Neuronal stem cell (in vitro differentiated cells): ENCODE results near the gene YBEY.

Experiments
- DNase-seq: peaks from one replicate; pipeline ENCODE4 v3.0.0-alpha.2; 2013; ENCODE audit warnings: low spot score
- H2AFZ ChIP-seq: one replicate; pipeline ENCODE4 v1.6.1; 2013; ENCODE audit warnings: mild to moderate bottlenecking, low read length, inconsistent platforms
- H2AK5ac ChIP-seq: 2 replicates; pipeline ENCODE4 v1.6.1; 2013; ENCODE audit warnings: low read depth, mild to moderate bottlenecking, inconsistent platforms, low read length, moderate library complexity, mixed read lengths
- H2BK120ac ChIP-seq: 2 replicates; pipeline ENCODE4 v1.6.1; 2013; ENCODE audit warnings: low read depth, mild to moderate bottlenecking, inconsistent platforms, low read length, moderate library complexity, mixed read lengths
- H2BK12ac ChIP-seq: one replicate; pipeline ENCODE4 v1.6.1; 2013; ENCODE audit warnings: low read length, inconsistent platforms
- H2BK15ac ChIP-seq: 2 replicates; pipeline ENCODE4 v1.6.1; 2013; ENCODE audit warnings: mild to moderate bottlenecking, low read length, inconsistent platforms, mixed read lengths
- H2BK5ac ChIP-seq: one replicate; pipeline ENCODE4 v1.6.1; 2013; ENCODE audit warnings: inconsistent platforms, mild to moderate bottlenecking, low read length, moderate library complexity
- H3K14ac ChIP-seq: one replicate; pipeline ENCODE4 v1.6.1; 2013; ENCODE audit warnings: low read length, inconsistent platforms
- H3K18ac ChIP-seq: 2 replicates; pipeline ENCODE4 v1.6.1; 2013; ENCODE audit warnings: low read length, inconsistent platforms
- H3K23ac ChIP-seq: 2 replicates; pipeline ENCODE4 v1.6.1; 2013; ENCODE audit warnings: low read depth, mild to moderate bottlenecking, mixed read lengths, low read length, inconsistent platforms; ENCODE audit not compliant: poor library complexity
- H3K27ac ChIP-seq: replicated peaks from 3 replicates; pipeline ENCODE4 v1.5.1; 2013; ENCODE audit warnings: low read length, inconsistent platforms
- H3K27me3 ChIP-seq, 3 experiments: 2 replicates each; pipeline ENCODE4 v1.6.1; 2013; ENCODE audit warnings: low read length in 3 of 3, mild to moderate bottlenecking in 2 of 3, inconsistent platforms in 1 of 3, low read depth in 1 of 3, mixed read lengths in 1 of 3, moderate library complexity in 1 of 3; ENCODE audit not compliant: control insufficient read depth in 3 of 3, insufficient read depth in 3 of 3
- H3K36me3 ChIP-seq, 2 donors: replicated peaks in 1 of 2; 2 replicates each; pipeline ENCODE4 v1.6.1; 2013; ENCODE audit warnings: low read length in 2 of 2; ENCODE audit not compliant: control insufficient read depth in 2 of 2, insufficient read depth in 2 of 2
- H3K4ac ChIP-seq: 2 replicates; pipeline ENCODE4 v1.6.1; 2013; ENCODE audit warnings: inconsistent platforms, mild to moderate bottlenecking, low read length, moderate library complexity
- H3K4me1 ChIP-seq, 2 donors: 1 replicate in 1 of 2; 2 replicates in 1 of 2; pipeline ENCODE4 v1.6.1; 2013; ENCODE audit warnings: low read length in 2 of 2, low read depth in 1 of 2; ENCODE audit not compliant: control insufficient read depth in 2 of 2, insufficient read depth in 1 of 2
- H3K4me2 ChIP-seq: one replicate; pipeline ENCODE4 v1.6.1; 2013; ENCODE audit warnings: mild to moderate bottlenecking, low read length, inconsistent platforms; ENCODE audit not compliant: insufficient read depth, poor library complexity, severe bottlenecking
- H3K4me3 ChIP-seq, 2 donors: 2 replicates each; pipeline ENCODE4 v1.5.1; 2013; ENCODE audit warnings: low read length in 2 of 2, mild to moderate bottlenecking in 2 of 2, inconsistent platforms in 1 of 2, moderate library complexity in 1 of 2
- H3K79me1 ChIP-seq: one replicate; pipeline ENCODE4 v1.6.1; 2013; ENCODE audit warnings: low read depth, mild to moderate bottlenecking, inconsistent platforms, low read length, moderate library complexity
- H3K9ac ChIP-seq: one replicate; pipeline ENCODE4 v1.6.1; 2013; ENCODE audit warnings: mild to moderate bottlenecking, low read depth, low read length, inconsistent platforms; ENCODE audit not compliant: poor library complexity
- H3K9me3 ChIP-seq, 2 donors: replicated peaks in 1 of 2; 2 replicates each; pipeline versions ENCODE3 to v1.6.1; 2013; ENCODE audit warnings: low read length in 2 of 2, mild to moderate bottlenecking in 2 of 2, inconsistent platforms in 1 of 2, low read depth in 1 of 2, mixed read lengths in 1 of 2, moderate library complexity in 1 of 2; ENCODE audit not compliant: control insufficient read depth in 2 of 2, insufficient read depth in 1 of 2
- H4K8ac ChIP-seq: one replicate; pipeline ENCODE4 v1.6.1; 2013; ENCODE audit warnings: low read depth, mild to moderate bottlenecking, inconsistent platforms, low read length, moderate library complexity
- H4K91ac ChIP-seq: one replicate; pipeline ENCODE4 v1.6.1; 2013; ENCODE audit warnings: low read length, low read depth, mild to moderate bottlenecking, inconsistent platforms; ENCODE audit not compliant: poor library complexity
- WGBS, 2 donors: extraction: QIAGEN DNeasy Blood & Tissue Kit; methylation state at CpG; one replicate each; pipeline ENCODE4 v1.1.7; 2013; ENCODE audit warnings: missing lambda C conversion rate in 2 of 2, mixed read lengths in 1 of 2; ENCODE audit not compliant: insufficient read length in 2 of 2, insufficient replicate concordance in 1 of 2; ENCODE audit errors: extremely low coverage in 2 of 2; 5-methylcytosine and 5-hydroxymethylcytosine counted together

Gene YBEY

DNA sequence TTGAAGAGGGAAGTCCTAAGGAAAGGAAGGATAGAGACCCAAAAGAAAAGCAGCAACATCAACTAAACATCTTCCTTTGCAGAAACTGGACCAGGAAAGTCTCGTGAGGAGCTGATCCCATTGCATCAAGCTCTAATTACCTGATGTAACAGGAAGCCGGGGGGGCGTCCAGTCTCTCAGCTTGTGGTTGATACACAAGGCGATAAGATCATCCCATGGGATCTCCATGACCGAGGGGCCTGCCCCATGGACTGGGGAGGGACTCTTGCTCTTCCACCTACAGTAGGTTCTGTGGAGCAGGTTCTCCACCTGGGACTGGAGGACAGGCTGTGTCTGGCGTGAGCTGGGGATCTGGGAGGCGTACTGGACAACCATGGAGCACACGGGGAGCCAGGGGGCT, 42.8 kb upstream of the YBEY start:
- H3K27ac ChIP-seq: no peak overlapping the region

GRCh38 chr21:46243960-46244361, 42.2 kb upstream of the YBEY start:
- Histone ChIP-seq H3K4ac (no peak overlapping the region), H2AFZ (no peak overlapping the region), H2AK5ac (no peak overlapping the region), H3K36me3 (peaks cover 58 to 97% of the 10 kb centered on the region in 2 donors), H3K4me2 (no peak overlapping the region), H3K27ac (no peak overlapping the region), H2BK12ac (no peak overlapping the region), H2BK5ac (no peak overlapping the region), H3K18ac (no peak overlapping the region), H3K14ac (no peak overlapping the region), H3K9ac (no peak overlapping the region), H3K9me3 (no peaks in the 10 kb centered on the region), H3K27me3 (no peaks in the 10 kb centered on the region), H3K4me1 (no peaks in the 10 kb centered on the region), H2BK120ac (no peak overlapping the region), H3K4me3 (no peak overlapping the region), H2BK15ac (no peak overlapping the region), H4K8ac (no peak overlapping the region), H3K23ac (no peak overlapping the region), H3K79me1 (no peaks in the 10 kb centered on the region), H4K91ac (no peak overlapping the region)
- whole genome bisulfite sequencing, 2 donors: no CpG with 5 or more reads among the region's 3 CpGs
- DNase-seq: no peak

More for the DNA sequence above, 42.8 kb upstream of the YBEY start:
- H3K4me1 ChIP-seq: no peaks in the 10 kb centered on the region
- H2AK5ac ChIP-seq: no peak overlapping the region
- H2BK12ac ChIP-seq: no peak overlapping the region
- H4K8ac ChIP-seq: no peak overlapping the region
- no peaks in the 10 kb centered on the region for H3K9me3 ChIP-seq
- DNase-seq: no peak
- H3K23ac ChIP-seq: no peak overlapping the region
- no peak overlapping the region for H2BK120ac ChIP-seq
- no peak overlapping the region for H4K91ac ChIP-seq
- H2AFZ ChIP-seq: no peak overlapping the region
- no peak overlapping the region for H3K18ac ChIP-seq
- H2BK5ac ChIP-seq: no peak overlapping the region
- WGBS, 2 donors: no CpG with 5 or more reads among the region's 8 CpGs
- no peak overlapping the region for H3K4me2 ChIP-seq
- H3K36me3 ChIP-seq: peaks cover 60 to 97% of the 10 kb centered on the region in 2 donors
- no peaks in the 10 kb centered on the region for H3K79me1 ChIP-seq
- no peak overlapping the region for H3K4me3 ChIP-seq
- H2BK15ac ChIP-seq: no peak overlapping the region
- H3K14ac ChIP-seq: no peak overlapping the region
- no peak overlapping the region for H3K9ac ChIP-seq
- no peaks in the 10 kb centered on the region for H3K27me3 ChIP-seq
- no peak overlapping the region for H3K4ac ChIP-seq

- H3K4me1 ChIP-seq: no peaks in the 10 kb centered on the region
- H4K8ac ChIP-seq: no peak overlapping the region
These were observed 41.5 kb upstream of the YBEY start for GRCh38 chr21:46244602-46245001.

DNA sequence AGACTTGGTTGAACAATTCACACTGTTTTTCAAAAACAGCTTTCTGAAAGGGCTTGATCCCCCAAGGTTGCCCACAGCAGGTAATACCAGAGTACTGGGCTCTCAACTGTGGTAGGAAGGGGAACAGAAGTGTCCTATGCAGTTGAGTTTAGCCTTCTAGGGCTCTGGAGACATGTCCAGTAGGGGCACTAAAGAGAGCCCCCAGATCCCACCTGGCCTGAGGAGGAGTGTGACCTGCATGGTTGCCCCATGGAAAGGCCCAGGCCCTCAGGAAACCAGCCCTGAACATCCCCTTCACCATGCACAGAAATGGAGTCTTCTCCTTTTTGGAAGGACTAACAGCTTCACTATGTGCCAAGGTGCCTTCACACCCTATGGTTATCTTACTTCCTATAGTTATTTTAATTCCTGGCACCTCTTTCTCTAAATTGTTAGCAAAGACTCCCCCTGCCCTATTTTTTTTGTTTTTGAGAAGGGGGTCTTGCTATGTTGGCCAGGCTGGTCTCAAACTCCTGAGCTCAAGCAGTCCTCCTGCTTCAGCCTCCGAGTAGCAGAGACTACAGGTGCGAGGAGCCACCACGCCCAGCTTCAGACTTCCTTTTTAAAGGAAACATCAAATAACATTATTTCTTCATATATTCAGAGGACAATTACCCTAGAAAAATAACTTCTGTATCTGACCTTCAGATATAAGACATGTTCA, 40.8 kb upstream of the YBEY start:
- H3K4ac ChIP-seq: no peak overlapping the region
- no peak overlapping the region for H3K14ac ChIP-seq
- H2AK5ac ChIP-seq: no peak overlapping the region
- no CpG with 5 or more reads among the region's 3 CpGs for WGBS, 2 donors
- no peak overlapping the region for H2BK5ac ChIP-seq
- H3K9ac ChIP-seq: no peak overlapping the region
- H3K27ac ChIP-seq: no peak overlapping the region
- no peak overlapping the region for H2BK15ac ChIP-seq
- H4K8ac ChIP-seq: no peak overlapping the region
- DNase-seq: no peak
- H3K27me3 ChIP-seq: no peaks in the 10 kb centered on the region
- no peak overlapping the region for H2BK12ac ChIP-seq
- peaks cover 54 to 97% of the 10 kb centered on the region in 2 donors for H3K36me3 ChIP-seq
- H4K91ac ChIP-seq: no peak overlapping the region
- no peak overlapping the region for H2BK120ac ChIP-seq
- H3K4me1 ChIP-seq: no peaks in the 10 kb centered on the region
- H3K18ac ChIP-seq: no peak overlapping the region
- no peak overlapping the region for H3K4me3 ChIP-seq
- H2AFZ ChIP-seq: no peak overlapping the region
- no peak overlapping the region for H3K23ac ChIP-seq
- no peaks in the 10 kb centered on the region for H3K9me3 ChIP-seq
- peaks cover 2% of the 10 kb centered on the region for H3K79me1 ChIP-seq
- H3K4me2 ChIP-seq: no peak overlapping the region

More at GRCh38 chr21:46244602-46245001, 41.5 kb upstream of the YBEY start:
- Histone ChIP-seq H2BK12ac (no peak overlapping the region), H3K9me3 (no peaks in the 10 kb centered on the region), H2BK5ac (no peak overlapping the region), H3K4me3 (peak overlapping the region in 1 of 2 donors; percentile 31), H3K36me3 (peaks cover 55 to 97% of the 10 kb centered on the region in 2 donors), H3K4me2 (no peak overlapping the region), H3K18ac (no peak overlapping the region), H3K9ac (no peak overlapping the region), H4K91ac (no peak overlapping the region), H3K23ac (peak overlapping the region; percentile 20), H2BK120ac (peak overlapping the region; percentile 19), H3K4ac (no peak overlapping the region), H2BK15ac (no peak overlapping the region), H3K27ac (no peak overlapping the region), H3K79me1 (no peaks in the 10 kb centered on the region), H2AK5ac (no peak overlapping the region), H3K14ac (no peak overlapping the region), H3K27me3 (no peaks in the 10 kb centered on the region), H2AFZ (no peak overlapping the region)
- WGBS, 2 donors: no CpG with 5 or more reads among the region's 8 CpGs
- DNase-seq: no peak
